Mesenchymal stem cell (in vitro differentiated cells and primary cell): ENCODE measurements around the gene NUP188.

Experiments
- DNase-seq: peaks from one replicate; pipeline ENCODE4 v3.0.0-alpha.2; 2013
- H2AFZ ChIP-seq: one replicate; pipeline ENCODE4 v1.6.1; 2013; ENCODE audit warnings: low read depth, mild to moderate bottlenecking, control low read depth, inconsistent platforms, low read length, moderate library complexity
- H2AK5ac ChIP-seq: 2 replicates; pipeline ENCODE4 v1.6.1; 2013; ENCODE audit warnings: low read length, moderate library complexity, mild to moderate bottlenecking, inconsistent platforms; ENCODE audit not compliant: severe bottlenecking
- H2BK120ac ChIP-seq: one replicate; pipeline ENCODE4 v1.6.1; 2013; ENCODE audit warnings: low read depth, mild to moderate bottlenecking, inconsistent platforms, low read length, moderate library complexity
- H2BK12ac ChIP-seq, 2 experiments: one replicate each; pipeline ENCODE4 v1.6.1; 2013; ENCODE audit warnings: inconsistent platforms in 2 of 2, low read length in 2 of 2, mild to moderate bottlenecking in 2 of 2, moderate library complexity in 2 of 2, control low read depth in 1 of 2
- H2BK15ac ChIP-seq: one replicate; pipeline ENCODE4 v1.6.1; 2013; ENCODE audit warnings: mild to moderate bottlenecking, low read depth, inconsistent platforms; ENCODE audit not compliant: poor library complexity, severe bottlenecking
- H2BK5ac ChIP-seq: 2 replicates; pipeline ENCODE4 v1.6.1; 2013; ENCODE audit warnings: low read depth, mild to moderate bottlenecking, low read length, control low read depth, inconsistent platforms; ENCODE audit not compliant: poor library complexity, severe bottlenecking
- H3K14ac ChIP-seq, 2 experiments: one replicate each; pipeline ENCODE4 v1.6.1; 2013; ENCODE audit warnings: inconsistent platforms in 2 of 2, low read length in 2 of 2, control low read depth in 1 of 2, mild to moderate bottlenecking in 1 of 2, moderate library complexity in 1 of 2
- H3K18ac ChIP-seq, 2 experiments: one replicate each; pipeline ENCODE4 v1.6.1; 2013; ENCODE audit warnings: inconsistent platforms in 2 of 2, low read length in 2 of 2, control low read depth in 1 of 2, low read depth in 1 of 2, mild to moderate bottlenecking in 1 of 2
- H3K23ac ChIP-seq, 2 experiments: one replicate each; pipeline ENCODE4 v1.6.1; 2013; ENCODE audit warnings: inconsistent platforms in 2 of 2, low read length in 2 of 2, mild to moderate bottlenecking in 2 of 2, moderate library complexity in 2 of 2, control low read depth in 1 of 2
- H3K27ac ChIP-seq: 2 replicates; pipeline ENCODE4 v1.5.1; 2013; ENCODE audit warnings: mild to moderate bottlenecking, moderate library complexity, low read length, control low read depth, inconsistent platforms; ENCODE audit not compliant: poor library complexity, severe bottlenecking
- H3K27me3 ChIP-seq, 2 experiments: 2 replicates each; pipeline versions ENCODE4 v1.6.1 to v1.7.0; 2013; ENCODE audit warnings: low read length in 2 of 2, mild to moderate bottlenecking in 2 of 2, moderate library complexity in 2 of 2, control low read depth in 1 of 2, inconsistent platforms in 1 of 2; ENCODE audit not compliant: control insufficient read depth in 1 of 2, insufficient read depth in 1 of 2
- H3K36me3 ChIP-seq, 2 experiments: 2 replicates each; pipeline versions ENCODE4 v1.6.1 to v1.7.0; 2013; ENCODE audit warnings: low read length in 2 of 2, control low read depth in 1 of 2, inconsistent platforms in 1 of 2, low read depth in 1 of 2, mild to moderate bottlenecking in 1 of 2; ENCODE audit not compliant: insufficient read depth in 2 of 2, control insufficient read depth in 1 of 2
- H3K4ac ChIP-seq, 2 experiments: one replicate each; pipeline ENCODE4 v1.6.1; 2013; ENCODE audit warnings: inconsistent platforms in 2 of 2, low read length in 2 of 2, mild to moderate bottlenecking in 2 of 2, moderate library complexity in 2 of 2, control low read depth in 1 of 2, low read depth in 1 of 2
- H3K4me1 ChIP-seq: 2 replicates; pipeline ENCODE4 v1.6.1; 2013; ENCODE audit warnings: low read depth, low read length, control low read depth; ENCODE audit not compliant: control insufficient read depth, insufficient read depth
- H3K4me2 ChIP-seq: 2 replicates; pipeline ENCODE4 v1.6.1; 2013; ENCODE audit warnings: low read length, mild to moderate bottlenecking, inconsistent platforms; ENCODE audit not compliant: poor library complexity, severe bottlenecking
- H3K4me3 ChIP-seq, 2 experiments: 2 replicates each; pipeline versions ENCODE4 v1.5.1 to v1.7.0; 2013; ENCODE audit warnings: low read length in 2 of 2, mild to moderate bottlenecking in 2 of 2, control low read depth in 1 of 2, low read depth in 1 of 2; ENCODE audit not compliant: insufficient read depth in 1 of 2
- H3K79me1 ChIP-seq: replicated peaks from 2 replicates; pipeline ENCODE4 v1.6.1; 2013; ENCODE audit warnings: mild to moderate bottlenecking, control low read depth, low read length, inconsistent platforms; ENCODE audit not compliant: poor library complexity, severe bottlenecking
- H3K9ac ChIP-seq: 2 replicates; pipeline ENCODE4 v1.7.0; 2013; ENCODE audit warnings: mild to moderate bottlenecking, low read length, moderate library complexity
- H3K9me3 ChIP-seq: 2 replicates; pipeline ENCODE4 v1.7.0; 2013; ENCODE audit warnings: mild to moderate bottlenecking, low read length; ENCODE audit not compliant: control insufficient read depth
- H4K8ac ChIP-seq: one replicate; pipeline ENCODE4 v1.6.1; 2013; ENCODE audit warnings: inconsistent platforms, mild to moderate bottlenecking, low read length, moderate library complexity
- H4K91ac ChIP-seq: one replicate; pipeline ENCODE4 v1.6.1; 2013; ENCODE audit warnings: mild to moderate bottlenecking, low read length, inconsistent platforms
- WGBS: methylation state at CpG from one replicate; pipeline ENCODE4 v1.1.7; 2013; ENCODE audit warnings: mixed read lengths; 5-methylcytosine and 5-hydroxymethylcytosine counted together

NUP188 gene

DNA sequence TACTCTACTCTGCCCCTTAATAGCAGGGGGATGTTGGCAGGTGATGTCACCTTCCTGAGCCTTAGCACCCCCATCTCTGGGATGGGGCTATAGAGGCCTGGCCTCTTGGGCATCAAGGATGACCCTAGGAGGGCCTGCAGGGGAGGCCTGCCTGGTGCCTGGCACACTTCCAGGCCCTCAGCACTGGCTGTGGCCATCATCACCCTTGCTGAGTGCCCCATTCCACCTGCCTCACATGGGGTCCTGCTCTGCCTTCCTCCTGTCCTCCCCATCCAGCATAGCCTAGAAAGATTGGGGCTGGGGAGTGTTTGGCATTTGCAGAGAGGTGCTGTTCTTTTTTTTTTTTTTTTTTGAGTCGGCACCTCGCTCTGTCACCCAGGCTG, 44.4 kb upstream of the NUP188 start:
- H3K9ac ChIP-seq: no peak overlapping the region
- 100% methylated on average over 2 of the region's 2 CpGs for WGBS
- DNase-seq: no peak
- peaks cover 31% of the 10 kb centered on the region for H3K4me1 ChIP-seq
- H3K4ac ChIP-seq: peak overlapping the region in 1 of 2 experiments; percentile 1
- H4K91ac ChIP-seq: peak overlapping the region; percentile 55
- H3K27me3 ChIP-seq: no peaks in the 10 kb centered on the region
- H2BK15ac ChIP-seq: peak overlapping the region; percentile 62
- H4K8ac ChIP-seq: no peak overlapping the region
- no peak overlapping the region for H3K27ac ChIP-seq
- H2BK5ac ChIP-seq: no peak overlapping the region
- no peak overlapping the region for H2BK120ac ChIP-seq
- peak overlapping the region in 1 of 2 experiments; percentile 9 for H3K14ac ChIP-seq
- no peak overlapping the region for H3K23ac ChIP-seq
- no peak overlapping the region for H3K4me2 ChIP-seq
- H2AFZ ChIP-seq: no peak overlapping the region
- H2AK5ac ChIP-seq: peak overlapping the region; percentile 13
- no peak overlapping the region for H3K4me3 ChIP-seq
- no peak overlapping the region for H3K18ac ChIP-seq
- H3K36me3 ChIP-seq: peaks cover 30 to 54% of the 10 kb centered on the region in 2 experiments
- H3K9me3 ChIP-seq: no peaks in the 10 kb centered on the region
- peak overlapping the region in 1 of 2 experiments; percentile 28 for H2BK12ac ChIP-seq
- peaks cover 43% of the 10 kb centered on the region for H3K79me1 ChIP-seq

DNA sequence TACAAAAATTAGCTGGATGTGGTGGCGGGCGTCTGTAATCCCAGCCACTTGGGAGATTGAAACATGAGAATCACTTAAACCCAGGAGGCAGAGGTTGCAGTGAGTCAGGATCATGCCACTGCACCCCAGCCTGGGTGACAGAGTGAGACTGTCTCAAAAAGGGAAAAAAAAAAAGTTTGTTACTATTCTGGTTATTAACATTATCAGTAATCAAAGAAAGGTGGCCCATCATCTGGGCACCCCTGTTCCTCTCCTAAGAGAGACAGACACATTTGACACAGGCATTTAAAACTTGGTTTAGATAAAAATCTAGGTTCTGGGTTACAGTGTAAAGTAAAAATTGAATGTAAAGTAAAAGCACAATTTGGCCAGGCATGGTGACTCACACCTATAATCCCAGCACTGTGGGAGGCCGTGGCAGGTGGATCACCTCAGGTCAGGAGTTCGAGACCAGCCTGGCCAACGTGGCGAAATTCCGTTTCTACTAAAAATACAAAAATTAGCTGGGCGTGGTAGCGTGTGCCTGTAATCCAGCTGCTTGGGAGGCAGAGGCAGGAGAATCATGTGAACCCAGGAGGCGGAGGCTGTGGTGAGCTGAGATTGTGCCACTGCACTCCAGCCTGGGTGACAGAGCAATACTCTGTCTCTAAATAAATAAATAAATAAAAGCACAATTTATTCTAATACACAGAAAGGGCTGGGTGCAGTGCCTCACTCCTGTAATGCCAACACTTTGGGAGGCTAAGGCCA, 43.5 kb upstream of the NUP188 start:
- no peaks in the 10 kb centered on the region for H3K27me3 ChIP-seq
- H2BK120ac ChIP-seq: no peak overlapping the region
- H2BK15ac ChIP-seq: no peak overlapping the region
- H4K8ac ChIP-seq: no peak overlapping the region
- H3K27ac ChIP-seq: no peak overlapping the region
- no peak overlapping the region for H3K18ac ChIP-seq
- no peak overlapping the region for H3K14ac ChIP-seq
- no peak overlapping the region for H3K4me3 ChIP-seq
- H3K4me2 ChIP-seq: no peak overlapping the region
- no peak overlapping the region for H2BK12ac ChIP-seq
- no peak overlapping the region for H2AK5ac ChIP-seq
- H2AFZ ChIP-seq: no peak overlapping the region
- no peak overlapping the region for H4K91ac ChIP-seq
- peak; percentile 63 for DNase-seq
- peaks cover 30 to 54% of the 10 kb centered on the region in 2 experiments for H3K36me3 ChIP-seq
- no peak overlapping the region for H2BK5ac ChIP-seq
- H3K9me3 ChIP-seq: no peaks in the 10 kb centered on the region
- H3K4me1 ChIP-seq: peaks cover 22% of the 10 kb centered on the region
- 79% methylated on average over 9 of the region's 10 CpGs for WGBS
- H3K9ac ChIP-seq: peak overlapping the region; percentile 44
- peaks cover 44% of the 10 kb centered on the region for H3K79me1 ChIP-seq
- no peak overlapping the region for H3K4ac ChIP-seq
- no peak overlapping the region for H3K23ac ChIP-seq

DNA sequence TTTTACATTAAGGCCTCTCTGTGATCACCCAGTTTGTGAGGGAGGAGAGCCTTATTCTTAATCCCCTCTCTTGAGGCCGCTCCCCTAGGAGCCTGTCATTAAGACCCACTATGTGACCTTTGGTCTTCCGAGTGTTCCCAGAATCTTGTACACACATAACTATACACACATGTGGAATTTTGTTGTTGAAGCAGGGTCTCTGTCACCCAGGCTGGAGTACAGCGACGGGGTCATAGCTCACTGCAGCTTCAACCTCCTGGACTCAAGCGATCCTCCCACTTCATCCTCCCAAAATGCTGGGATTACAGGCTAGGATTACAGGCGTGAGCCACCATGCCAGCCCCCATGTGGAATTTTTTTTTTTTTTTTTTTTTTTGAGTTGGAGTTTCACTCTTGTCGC, 41.5 kb upstream of the NUP188 start:
- no peak for DNase-seq
- H4K8ac ChIP-seq: no peak overlapping the region
- H4K91ac ChIP-seq: no peak overlapping the region
- H3K18ac ChIP-seq: no peak overlapping the region
- no peak overlapping the region for H3K4me2 ChIP-seq
- H2AK5ac ChIP-seq: no peak overlapping the region
- no peaks in the 10 kb centered on the region for H3K27me3 ChIP-seq
- no peak overlapping the region for H2BK5ac ChIP-seq
- no peak overlapping the region for H2BK15ac ChIP-seq
- no peak overlapping the region for H3K9ac ChIP-seq
- peaks cover 19% of the 10 kb centered on the region for H3K4me1 ChIP-seq
- no peak overlapping the region for H2BK12ac ChIP-seq
- no peak overlapping the region for H3K4me3 ChIP-seq
- WGBS: 100% methylated on average over 4 of the region's 7 CpGs
- peaks cover 35 to 64% of the 10 kb centered on the region in 2 experiments for H3K36me3 ChIP-seq
- peak overlapping the region; percentile 24 for H2BK120ac ChIP-seq
- H3K4ac ChIP-seq: no peak overlapping the region
- no peak overlapping the region for H3K14ac ChIP-seq
- H2AFZ ChIP-seq: no peak overlapping the region
- H3K23ac ChIP-seq: no peak overlapping the region
- no peak overlapping the region for H3K27ac ChIP-seq
- peaks cover 54% of the 10 kb centered on the region for H3K79me1 ChIP-seq
- no peaks in the 10 kb centered on the region for H3K9me3 ChIP-seq

DNA sequence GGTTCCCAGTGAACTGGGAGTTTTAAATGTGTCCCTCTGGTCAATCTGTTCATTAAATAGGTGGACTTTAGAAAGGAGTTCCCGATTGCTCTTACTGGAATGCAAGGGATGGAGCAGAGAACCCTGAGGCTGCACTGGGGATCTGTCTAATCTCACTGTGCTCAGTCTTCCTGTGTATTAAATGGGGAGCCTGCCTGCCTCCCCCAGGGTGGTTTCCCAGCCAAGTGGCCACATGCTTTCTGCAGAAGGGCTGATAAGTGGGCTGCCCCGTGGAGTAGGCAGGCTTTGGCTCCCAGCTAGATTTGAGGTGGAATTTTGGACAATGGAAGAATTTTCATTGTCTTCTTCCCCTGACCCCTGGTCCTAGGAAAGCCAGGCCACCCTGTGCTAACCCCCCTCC, 40.8 kb upstream of the NUP188 start:
- Histone ChIP-seq H3K36me3 (peaks cover 35 to 58% of the 10 kb centered on the region in 2 experiments), H3K14ac (no peak overlapping the region), H3K27me3 (no peaks in the 10 kb centered on the region), H3K9ac (no peak overlapping the region), H3K23ac (no peak overlapping the region), H3K79me1 (peaks cover 52% of the 10 kb centered on the region), H3K4me2 (no peak overlapping the region), H3K4me3 (no peak overlapping the region), H3K4ac (no peak overlapping the region), H2AK5ac (no peak overlapping the region), H2BK15ac (no peak overlapping the region), H4K91ac (no peak overlapping the region), H3K18ac (no peak overlapping the region), H2AFZ (no peak overlapping the region), H2BK5ac (no peak overlapping the region), H2BK12ac (no peak overlapping the region), H2BK120ac (no peak overlapping the region), H3K9me3 (no peaks in the 10 kb centered on the region), H3K4me1 (peaks cover 27% of the 10 kb centered on the region), H3K27ac (no peak overlapping the region), H4K8ac (no peak overlapping the region)
- DNase-seq: no peak
- 94% methylated on average over 2 of the region's 2 CpGs for WGBS
